Panc1 (cell line): Measurements from ENCODE around the gene CAMK2A. TPM values are rescaled to one million over a fixed set of nuclear protein-coding genes. Genes with fewer than 3 reads are reported as not detected.

Experiments
- ATAC-seq: fragments of 200-7000 bp; cut with Tn5 transposase; 2 replicates; pipeline ENCODE4 v1.9.1; 2020; ENCODE audit warnings: mild to moderate bottlenecking, moderate library complexity
- BruUV-seq: library from RNA; stranded (reverse); fragments of 400-500 nt; replicated peaks from 2 replicates; lab custom pipeline; 2021; lab: Mats Ljungman, UMichigan
- CTCF ChIA-PET: fragments of 300-600 bp; sonication (Branson Sonifier 250); formaldehyde crosslinking; loops from one replicate; lab custom pipeline; 2022; ENCODE audit warnings: antibody characterized with exemption; lab: Charles Lee
- POLR2A ChIA-PET: fragments of 300-600 bp; sonication (Branson Sonifier 250); formaldehyde crosslinking; loops from one replicate; lab custom pipeline; 2022; ENCODE audit warnings: antibody characterized with exemption; lab: Charles Lee
- DNase-seq: peaks from one replicate; pipeline ENCODE4 v3.0.0-alpha.2; 2010; ENCODE audit warnings: low read depth, low spot score
- H3K27ac ChIP-seq: 2 replicates; pipeline ENCODE4 v1.5.1; 2011; ENCODE audit warnings: mild to moderate bottlenecking, low read length, inconsistent platforms
- H3K27me3 ChIP-seq: fragments of 200-500 bp; sonication (Bioruptor generic); 2 replicates; pipeline ENCODE4 v1.6.0; 2014; ENCODE audit warnings: low read length, inconsistent platforms; ENCODE audit not compliant: control insufficient read depth, insufficient read depth
- H3K36me3 ChIP-seq: fragments of 200-500 bp; sonication (Bioruptor generic); 2 replicates; pipeline ENCODE4 v1.5.1; 2014; ENCODE audit warnings: inconsistent platforms, mild to moderate bottlenecking, low read length, moderate library complexity; ENCODE audit not compliant: control insufficient read depth, insufficient read depth
- H3K4me1 ChIP-seq: 2 replicates; pipeline ENCODE4 v1.5.1; 2011; ENCODE audit warnings: inconsistent platforms, mild to moderate bottlenecking, low read length, moderate library complexity; ENCODE audit not compliant: control insufficient read depth, insufficient read depth
- H3K4me3 ChIP-seq, 2 experiments: 2 replicates each; pipeline ENCODE4 v1.5.1; 2011 to 2012; ENCODE audit warnings: low read depth in 2 of 2, low read length in 2 of 2, mild to moderate bottlenecking in 2 of 2, inconsistent platforms in 1 of 2, moderate library complexity in 1 of 2
- H3K9me3 ChIP-seq: fragments of 200-500 bp; sonication (Bioruptor generic); 2 replicates; pipeline ENCODE4 v1.5.1; 2014; ENCODE audit warnings: low read depth, mild to moderate bottlenecking, inconsistent platforms, low read length, moderate library complexity; ENCODE audit not compliant: control insufficient read depth, insufficient read depth
- POLR2AphosphoS5 ChIP-seq: IDR thresholded peaks from 2 replicates; pipeline ENCODE4 v1.6.1; 2012; ENCODE audit warnings: mild to moderate bottlenecking, low read depth, low read length, moderate library complexity
- REST ChIP-seq, 2 experiments: IDR thresholded peaks; 2 replicates each; pipeline ENCODE4 v1.6.1; 2011 to 2012; ENCODE audit warnings: low read depth in 2 of 2, control low read depth in 1 of 2, low read length in 1 of 2, mild to moderate bottlenecking in 1 of 2, moderate library complexity in 1 of 2; ENCODE audit not compliant: insufficient read depth in 1 of 2
- SIN3A ChIP-seq: IDR thresholded peaks from 2 replicates; pipeline ENCODE4 v1.6.1; 2012; ENCODE audit warnings: low read depth, mild to moderate bottlenecking, low read length, moderate library complexity, borderline replicate concordance; ENCODE audit not compliant: insufficient read depth
- TCF7L2 ChIP-seq: IDR thresholded peaks from 2 replicates; pipeline ENCODE4 v1.6.1; 2011; ENCODE audit warnings: mild to moderate bottlenecking, low read depth, low read length, inconsistent platforms
- in situ Hi-C: cut with HindIII; loops from 2 replicates; pipeline ENCODE4 v1.10.0; 2016; ENCODE audit warnings: low sequenced_read_pairs, low pct_unique_long_range_greater_than_20kb
- intact Hi-C: fragments of 100-400 bp; cut with micrococcal nuclease; formaldehyde crosslinking; loops from one replicate; pipeline ENCODE4 v1.10.0; 2022; ENCODE audit not compliant: unreplicated experiment
- total RNA-seq: library from RNA; stranded (reverse); gene quantifications from one replicate; pipeline ENCODE4 v1.2.1, GENCODE V29; 2021; ENCODE audit not compliant: unreplicated experiment
- TF ChIP-seq, protein P1 (sequence below): fragments of 450-650 bp; IDR thresholded peaks from 2 replicates; pipeline ENCODE4 v1.5.1; 2017; ENCODE audit warnings: mild to moderate bottlenecking

CAMK2A gene
- total RNA-seq, 1 experiment from 2014 or later = 0.51 TPM

GRCh38 chr5:150247726-150248125 lies 41.8 kb downstream of the CAMK2A start:
- Histone ChIP-seq H3K36me3 (no peaks in the 10 kb centered on the region), H3K4me3 (no peak overlapping the region), H3K27me3 (no peaks in the 10 kb centered on the region), H3K9me3 (no peaks in the 10 kb centered on the region), H3K27ac (no peak overlapping the region), H3K4me1 (no peaks in the 10 kb centered on the region)
- intact Hi-C loops = no loop called here
- in situ Hi-C loops = no loop called here
- ChIA-PET POLR2A (no interaction called here), CTCF (interaction anchor here (1.3 kb wide), 1 partner anchor 13 kb away, joined by 3 read pairs; no protein-coding TSS in a partner anchor)
- ATAC-seq (no peak), DNase-seq (no peak)
- no TSS peak for BruUV-seq
- TF ChIP-seq TCF7L2 (no peak), SIN3A (no peak), POLR2AphosphoS5 (no peak), REST (IDR thresholded peaks at IDR 0.05; ENCODE audit: insufficient read depth in 1 of 2, low read depth in 2 of 2, low read length in 1 of 2) (no peak)
- TF ChIP-seq, protein P1, sequence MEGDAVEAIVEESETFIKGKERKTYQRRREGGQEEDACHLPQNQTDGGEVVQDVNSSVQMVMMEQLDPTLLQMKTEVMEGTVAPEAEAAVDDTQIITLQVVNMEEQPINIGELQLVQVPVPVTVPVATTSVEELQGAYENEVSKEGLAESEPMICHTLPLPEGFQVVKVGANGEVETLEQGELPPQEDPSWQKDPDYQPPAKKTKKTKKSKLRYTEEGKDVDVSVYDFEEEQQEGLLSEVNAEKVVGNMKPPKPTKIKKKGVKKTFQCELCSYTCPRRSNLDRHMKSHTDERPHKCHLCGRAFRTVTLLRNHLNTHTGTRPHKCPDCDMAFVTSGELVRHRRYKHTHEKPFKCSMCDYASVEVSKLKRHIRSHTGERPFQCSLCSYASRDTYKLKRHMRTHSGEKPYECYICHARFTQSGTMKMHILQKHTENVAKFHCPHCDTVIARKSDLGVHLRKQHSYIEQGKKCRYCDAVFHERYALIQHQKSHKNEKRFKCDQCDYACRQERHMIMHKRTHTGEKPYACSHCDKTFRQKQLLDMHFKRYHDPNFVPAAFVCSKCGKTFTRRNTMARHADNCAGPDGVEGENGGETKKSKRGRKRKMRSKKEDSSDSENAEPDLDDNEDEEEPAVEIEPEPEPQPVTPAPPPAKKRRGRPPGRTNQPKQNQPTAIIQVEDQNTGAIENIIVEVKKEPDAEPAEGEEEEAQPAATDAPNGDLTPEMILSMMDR = no peak

- ATAC-seq = no peak
Observed at GRCh38 chr5:150246835-150247234, 42.7 kb downstream of the CAMK2A start.

More at GRCh38 chr5:150246835-150247234, 42.7 kb downstream of the CAMK2A start:
- TF ChIP-seq REST (IDR thresholded peaks at IDR 0.05; ENCODE audit: insufficient read depth in 1 of 2, low read depth in 2 of 2, low read length in 1 of 2) = no peak
- no peak for TF ChIP-seq POLR2AphosphoS5
- no peak for TF ChIP-seq TCF7L2
- TF ChIP-seq SIN3A = no peak
- TF ChIP-seq, protein P1 = no peak
- H3K9me3 ChIP-seq = no peaks in the 10 kb centered on the region
- intact Hi-C loops = no loop called here
- H3K4me1 ChIP-seq = no peaks in the 10 kb centered on the region
- H3K4me3 ChIP-seq = no peak overlapping the region
- no peak overlapping the region for H3K27ac ChIP-seq
- ChIA-PET CTCF (interaction anchor here (1.3 kb wide), 1 partner anchor 14 kb away, joined by 3 read pairs; no protein-coding TSS in a partner anchor), POLR2A (no interaction called here)
- BruUV-seq = no TSS peak
- H3K27me3 ChIP-seq = no peaks in the 10 kb centered on the region
- no peaks in the 10 kb centered on the region for H3K36me3 ChIP-seq
- in situ Hi-C loops = no loop called here
- DNase-seq = no peak
